DOHH2 (cell line): ENCODE measurements around the gene MTSS2.

Source experiments
- CTCF ChIP-seq: fragments of 200-600 bp; sonication (generic); IDR thresholded peaks from one replicate; pipeline ENCODE4 v1.5.1; 2014; ENCODE audit warnings: antibody characterized with exemption, mild to moderate bottlenecking, low read depth, low read length; ENCODE audit not compliant: poor library complexity, severe bottlenecking
- EZH2phosphoT487 ChIP-seq: fragments of 200-600 bp; sonication (generic); IDR thresholded peaks from 2 replicates; pipeline ENCODE4 v1.6.1; 2017; ENCODE audit warnings: borderline replicate concordance, mild to moderate bottlenecking, antibody characterized with exemption, low read length, moderate library complexity, mixed read lengths

- TF ChIP-seq CTCF (no peak), EZH2phosphoT487 (no peak)
These were observed 29.7 kb downstream of the MTSS2 start for GRCh38 chr16:70656065-70656711.
